Hematopoietic multipotent progenitor cell treated with erythropoietin and hydrocortisone succinate and interleukin-3 and kit ligand, for 4 days (in vitro differentiated cells): ENCODE results near the gene ABI1.
"Not testable (repeated sequence)": the region's sequence is repeated elsewhere in the genome, so short reads cannot be mapped to it uniquely, and the experiment has no call there.

ENCODE experiments used
- DNase-seq: peaks from one replicate; pipeline ENCODE4 v3.0.0-alpha.2; 2015

Gene ABI1

DNA sequence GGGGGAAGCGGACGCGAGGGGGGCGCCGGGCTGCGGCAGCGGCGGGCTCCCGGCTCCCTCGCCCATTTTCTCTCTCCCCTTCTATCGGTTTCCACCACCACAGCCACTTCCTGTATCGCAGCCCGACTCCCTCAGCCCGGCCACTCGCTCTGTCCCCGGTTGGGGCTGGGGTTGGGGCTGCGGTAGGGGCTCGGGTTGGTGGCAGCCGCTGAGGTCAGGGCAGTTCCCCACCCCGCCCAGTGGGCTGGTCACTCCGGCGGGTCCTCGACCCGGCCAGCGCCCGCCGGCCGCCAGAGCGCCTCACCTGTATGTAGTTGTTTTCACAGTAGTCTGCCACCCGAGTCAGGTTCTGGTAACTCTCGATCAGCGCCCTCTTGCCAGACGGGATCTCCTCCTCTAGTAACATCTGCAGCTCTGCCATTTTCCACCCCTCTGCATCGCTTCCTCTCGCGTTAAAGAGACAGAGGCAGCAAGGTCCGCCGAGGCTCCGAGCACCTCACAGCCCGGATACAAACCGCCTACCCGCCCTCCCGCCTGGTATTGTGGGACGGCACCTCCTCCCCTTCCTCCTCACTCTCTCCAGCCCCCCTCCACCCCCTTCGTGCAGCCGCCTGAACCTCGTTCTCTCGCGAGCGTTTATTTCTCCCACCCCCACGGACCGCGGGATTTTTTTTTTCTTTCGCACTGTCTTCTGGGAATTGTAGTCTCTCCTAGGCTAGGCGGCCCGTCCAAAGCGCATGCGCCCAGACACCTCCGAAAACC, at the start of gene ABI1:
ABI1 (minus strand) TSS at position 516 of the 762 bp plus-strand sequence; CDS start at position 421, 95 bp downstream.
- DNase-seq, result peak; percentile 99

- no peak for DNase-seq
Observed at GRCh38 chr10:26909753-26910152, 49.0 kb upstream of the ABI1 start.

DNA sequence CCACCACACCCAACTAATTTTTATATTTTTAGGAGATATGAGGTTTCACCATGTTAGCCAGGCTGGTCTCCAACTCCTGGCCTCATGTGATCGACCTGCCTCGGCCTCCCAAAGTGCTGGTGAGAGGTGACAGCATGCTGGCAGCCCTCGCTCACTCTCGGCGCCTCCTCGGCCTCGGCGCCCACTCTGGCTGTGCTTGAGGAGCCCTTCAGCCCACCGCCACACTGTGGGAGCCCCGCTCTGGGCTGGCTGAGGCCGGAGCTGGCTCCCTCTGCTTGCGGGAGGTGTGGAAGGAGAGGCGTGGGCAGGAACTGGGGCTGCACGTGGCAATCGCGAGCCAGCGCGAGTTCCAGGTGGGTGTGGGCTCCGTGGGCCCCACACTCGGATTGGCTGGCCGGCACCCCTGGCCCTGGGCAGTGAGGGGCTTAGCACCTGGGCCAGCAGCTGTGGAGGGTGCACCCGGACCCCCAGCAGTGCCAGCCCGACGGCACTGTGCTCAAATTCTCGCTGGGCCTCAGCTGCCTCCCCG, 44.6 kb upstream of the ABI1 start:
- DNase-seq, result not testable (repeated sequence)

DNA sequence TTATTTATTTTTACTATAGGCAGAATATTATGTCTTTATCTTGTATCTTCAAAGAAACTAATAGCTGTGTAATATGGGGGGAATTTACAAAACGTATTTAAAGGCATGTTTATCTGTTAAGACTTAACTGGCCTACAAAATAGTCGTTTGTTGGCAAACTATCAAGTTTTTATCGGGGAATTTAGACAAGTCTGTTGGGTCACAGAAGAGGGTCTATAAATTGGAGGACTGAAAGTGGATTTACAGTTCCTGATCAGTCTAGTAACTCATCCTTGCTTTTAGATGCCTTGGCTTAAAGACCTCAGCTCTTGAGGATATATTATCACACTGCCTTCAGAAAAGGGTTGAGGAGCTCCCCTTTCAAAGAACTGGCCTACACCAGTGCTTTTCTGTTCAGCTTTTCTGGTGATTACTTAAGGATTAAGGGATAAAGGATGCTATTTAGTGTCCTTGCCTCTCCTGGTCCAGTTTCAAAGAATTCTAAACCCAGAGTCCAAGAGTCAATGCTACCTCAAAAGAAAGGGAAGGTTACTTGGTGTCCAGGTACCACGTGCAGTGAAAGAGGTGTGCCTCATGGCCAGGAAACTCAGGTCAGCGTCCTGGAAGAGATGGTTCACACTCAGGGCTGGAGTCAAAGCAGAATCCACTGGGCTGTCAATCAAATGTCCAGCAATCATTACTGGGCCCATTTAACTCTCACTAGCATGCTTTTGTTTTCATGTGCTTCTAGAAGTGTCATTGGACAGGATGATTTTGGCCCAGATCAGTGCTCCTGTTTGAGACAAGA, 42.9 kb upstream of the ABI1 start:
- no peak for DNase-seq

- DNase-seq, result peak; percentile 18
Observed at GRCh38 chr10:26892306-26892923, 31.7 kb upstream of the ABI1 start.

DNA sequence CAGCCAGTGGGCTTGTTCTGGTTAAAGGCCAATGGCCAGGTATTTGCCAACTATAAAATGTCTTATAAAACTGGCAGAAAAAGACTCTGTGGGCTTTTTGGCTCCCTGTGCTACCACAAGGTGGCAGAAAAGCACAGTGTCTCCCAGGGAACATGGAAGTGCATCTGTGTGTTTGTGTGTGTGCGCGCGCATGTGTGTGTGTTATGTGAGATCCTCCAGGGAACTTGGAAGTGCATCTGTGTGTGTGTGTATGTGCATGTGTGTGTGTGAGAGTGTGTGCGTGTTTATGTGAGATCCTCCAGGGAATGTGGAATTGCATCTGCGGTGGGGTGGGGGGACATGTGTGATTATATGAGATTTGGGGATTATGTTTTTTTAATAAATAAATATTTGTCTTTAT, 30.2 kb upstream of the ABI1 start:
- DNase-seq, result peak; percentile 88

DNA sequence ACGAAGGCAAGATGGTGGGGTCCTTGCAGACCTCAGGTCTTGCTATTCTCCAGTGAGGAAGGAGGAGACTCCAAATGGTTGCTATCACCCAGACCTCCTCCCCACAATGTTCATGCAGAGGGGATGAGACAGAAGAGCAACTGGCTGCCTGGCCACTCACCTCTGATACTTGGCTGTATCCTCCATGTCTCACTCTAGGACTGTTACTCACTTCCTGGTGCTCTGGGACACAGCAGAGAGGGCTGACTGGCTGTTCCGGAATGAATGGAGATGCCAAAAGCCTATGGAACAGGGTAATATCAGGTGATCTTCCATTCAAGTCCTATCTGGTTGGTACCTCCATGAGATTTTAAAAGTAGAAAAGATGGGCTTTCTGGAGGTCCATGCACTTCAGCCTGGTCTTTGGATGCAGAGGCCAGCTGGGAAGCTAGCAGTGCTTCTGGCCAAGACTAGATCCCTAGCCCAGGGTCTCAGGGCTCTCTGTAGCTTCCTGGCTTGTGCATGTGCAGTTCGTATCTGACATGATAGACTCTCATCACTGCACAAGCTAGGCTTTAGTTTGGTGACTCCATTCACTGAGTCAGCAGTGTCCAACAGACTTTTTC, 27.0 kb upstream of the ABI1 start:
- no peak for DNase-seq

DNA sequence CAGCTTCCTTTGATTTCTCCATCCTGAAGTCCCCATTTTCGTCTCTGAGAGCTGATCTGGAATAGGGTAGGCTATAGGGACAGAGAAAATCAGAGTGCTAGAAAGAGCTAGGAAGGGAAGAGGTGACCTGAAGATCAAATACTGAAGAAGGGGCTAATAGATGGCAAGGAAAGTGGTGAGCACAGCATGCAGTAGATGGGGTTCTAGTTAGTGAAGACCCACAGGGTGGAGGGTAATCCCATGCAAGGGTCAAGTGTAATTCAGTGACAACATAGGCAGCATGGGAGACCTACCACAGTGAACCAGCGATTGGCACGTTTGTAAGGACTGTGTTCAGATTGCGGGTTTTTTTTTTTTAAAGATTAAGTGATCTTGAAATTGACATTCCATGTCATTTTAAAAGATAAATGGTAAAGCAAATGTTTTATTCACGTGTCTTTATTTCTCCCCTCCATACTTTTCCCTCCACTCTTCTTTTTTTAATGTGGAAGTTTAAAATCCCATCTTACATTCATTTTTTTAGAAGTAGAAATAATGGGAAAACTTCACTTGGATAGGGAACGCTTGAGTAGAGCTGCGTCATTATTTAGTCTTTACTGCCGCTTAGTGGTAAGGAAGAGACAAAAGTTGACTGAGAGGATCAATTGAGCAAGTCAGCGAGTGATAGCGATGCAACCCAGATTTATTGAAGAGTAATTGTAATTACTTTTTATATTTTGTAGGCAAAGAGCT, 21.0 kb upstream of the ABI1 start:
- DNase-seq, result peak; percentile 80

GRCh38 chr10:26879744-26880143, 19.0 kb upstream of the ABI1 start:
- peak; percentile 30 for DNase-seq

DNA sequence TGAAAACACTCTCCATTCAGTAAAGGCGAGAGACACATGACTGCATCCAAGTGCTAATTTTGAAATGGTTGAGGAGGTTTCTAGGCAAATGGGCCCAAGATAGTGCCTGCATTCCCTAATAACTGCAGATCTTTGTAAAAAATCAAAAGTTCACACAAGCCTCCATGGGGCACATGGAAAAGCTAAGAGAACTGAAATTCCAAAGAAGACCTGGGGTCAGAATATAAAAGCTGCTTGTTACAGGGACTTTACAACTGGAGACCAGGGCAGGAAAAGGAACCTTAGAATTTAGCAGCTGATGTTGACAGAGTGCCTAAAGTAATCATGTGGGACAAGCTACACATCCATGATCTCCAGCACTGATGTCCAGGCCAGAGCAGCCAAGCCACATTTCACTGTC, 10.0 kb upstream of the ABI1 start:
- DNase-seq, result no peak

DNA sequence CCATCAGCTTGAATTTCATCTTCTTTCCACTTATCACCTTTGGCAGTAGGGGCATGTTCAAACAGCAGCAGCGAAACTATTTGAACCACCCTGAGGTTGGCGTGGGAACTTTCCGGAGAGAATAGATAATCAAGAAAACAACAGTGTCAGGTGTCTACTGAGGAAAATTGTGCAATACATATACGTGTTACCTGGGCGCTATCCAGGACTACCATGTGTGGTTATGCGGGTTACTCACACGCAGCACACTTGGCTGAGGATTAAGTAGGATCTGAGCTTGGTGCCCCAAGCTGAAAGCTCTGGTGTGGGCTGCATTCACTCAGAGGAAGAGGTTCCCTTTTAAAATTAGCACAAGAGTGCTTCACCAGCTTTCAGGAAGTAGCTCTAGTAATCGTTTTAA, 8.8 kb upstream of the ABI1 start:
- DNase-seq, result peak; percentile 38

DNA sequence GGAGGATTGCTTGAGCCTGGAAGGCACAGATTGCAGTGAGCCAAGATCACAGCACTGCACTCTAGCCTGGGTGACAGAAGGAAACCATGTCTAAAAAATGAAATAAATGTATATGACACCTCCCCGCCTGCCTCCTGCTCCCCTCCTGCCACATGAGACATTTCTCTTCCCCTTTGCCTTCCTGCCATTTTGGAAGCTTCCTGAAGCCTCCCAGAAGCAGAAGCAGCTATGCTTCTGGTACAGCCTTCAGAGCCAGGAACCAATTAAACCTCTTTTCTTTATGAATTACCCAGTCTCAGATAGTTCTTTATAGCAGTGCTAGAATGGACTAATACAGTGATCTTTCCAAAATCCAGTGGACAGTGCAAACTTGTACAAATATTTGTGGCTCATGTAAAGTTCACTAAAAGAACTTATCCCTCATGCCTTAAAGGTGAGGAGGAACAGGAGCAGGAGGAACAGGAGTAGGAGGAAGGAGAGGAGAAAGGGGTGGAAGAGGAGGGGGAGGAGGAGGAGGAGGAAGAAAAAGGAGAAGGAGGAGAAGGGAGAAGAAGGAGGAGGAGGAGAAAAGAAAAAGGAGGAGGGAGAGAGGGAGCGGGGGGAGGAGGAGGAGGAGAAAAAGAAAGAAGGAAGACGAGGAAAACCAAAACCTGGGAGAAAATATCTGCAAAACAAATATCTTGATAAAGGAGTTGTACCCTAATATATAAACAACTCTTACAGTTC, 2.8 kb upstream of the ABI1 start:
- no peak for DNase-seq

DNA sequence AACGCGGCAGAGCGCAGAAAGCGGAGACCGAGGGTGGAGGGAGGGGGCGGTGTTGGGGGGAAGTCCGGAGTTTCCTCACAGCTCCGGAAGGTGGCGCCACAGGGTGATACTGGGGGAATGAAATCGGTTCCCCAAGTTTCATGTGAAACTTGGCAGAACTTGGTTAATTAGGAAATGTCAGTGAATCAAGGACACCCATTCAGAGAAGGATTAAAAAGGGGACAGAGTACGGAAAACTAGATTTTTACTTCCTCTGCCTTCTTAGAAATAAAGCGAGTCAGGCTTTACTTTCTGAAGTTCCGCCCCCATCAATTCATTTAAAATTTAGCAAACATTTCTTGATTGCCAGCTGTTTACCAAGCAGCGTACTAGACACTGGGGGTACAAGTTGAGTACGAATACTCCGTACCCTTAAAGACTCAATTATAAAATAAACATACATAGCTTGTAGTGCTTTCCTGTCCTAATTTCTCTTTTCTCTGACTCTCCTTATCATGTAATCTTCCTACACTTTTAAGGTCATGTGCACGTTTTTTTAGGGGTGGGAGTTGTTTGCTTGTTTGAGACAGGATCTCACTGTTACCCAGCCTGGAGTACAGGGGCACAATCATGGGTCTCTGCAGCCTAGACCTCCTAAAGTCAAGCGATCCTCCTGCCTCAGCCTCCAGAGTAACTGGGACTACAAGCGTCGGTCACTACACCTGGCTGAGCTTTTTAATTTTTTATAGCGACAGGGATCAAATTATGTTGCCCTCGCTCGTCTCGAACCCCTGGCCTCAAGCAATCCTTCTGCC, 644 bp upstream of the ABI1 start:
- no peak for DNase-seq

GRCh38 chr10:26860102-26860442, 686 bp downstream of the ABI1 start:
- DNase-seq, result peak; percentile 87

- DNase-seq, result no peak
Observed at GRCh38 chr10:26859241-26860101, 1.3 kb downstream of the ABI1 start.

DNA sequence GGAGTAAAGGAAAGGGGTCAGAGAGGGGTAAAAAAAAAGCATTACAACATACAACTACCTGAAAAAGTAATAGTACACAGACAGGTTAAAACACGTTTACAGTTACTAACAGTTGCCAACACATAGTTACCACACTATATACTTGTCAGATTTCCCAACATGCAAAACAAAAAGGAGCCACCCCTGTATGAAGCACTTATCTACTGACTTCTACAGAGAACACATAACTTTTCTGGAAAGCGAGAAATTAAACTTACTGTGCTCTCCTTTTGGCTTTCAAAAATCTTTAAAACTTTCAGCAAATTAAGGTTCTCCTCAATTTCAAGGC, 2.1 kb downstream of the ABI1 start:
- DNase-seq, result peak; percentile 59

DNA sequence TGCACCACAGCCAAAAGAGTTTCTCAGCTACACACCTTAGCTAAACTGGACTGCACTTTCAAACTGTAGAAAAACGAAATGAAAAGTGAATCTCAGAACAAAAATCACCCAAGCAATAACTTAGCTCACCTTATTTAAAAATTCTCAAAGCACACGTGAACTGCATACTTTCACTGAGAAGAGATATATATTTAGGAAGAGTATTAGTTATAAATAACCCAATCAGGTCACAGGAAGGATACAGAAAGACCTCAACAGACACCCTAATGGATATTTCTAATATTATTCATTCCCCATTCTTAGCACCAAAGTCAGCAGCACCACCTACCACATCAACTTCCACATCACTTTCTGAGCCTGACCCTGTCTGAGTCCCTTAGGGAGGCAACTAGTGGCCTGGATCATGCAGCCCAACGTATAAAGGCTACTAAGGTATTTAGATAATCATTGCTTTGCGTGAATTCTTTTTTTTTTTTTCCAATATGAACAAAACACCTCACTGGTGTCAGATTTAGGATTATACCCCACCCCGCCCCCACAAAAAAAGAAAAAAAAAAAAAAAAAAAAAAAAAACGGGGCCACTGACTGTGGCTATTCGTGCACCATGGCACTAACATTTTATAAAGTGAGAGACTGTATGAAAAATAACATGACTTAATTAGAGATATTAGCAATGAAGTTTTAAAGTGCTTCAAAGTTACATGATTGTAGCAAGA, 2.6 kb downstream of the ABI1 start:
- peak; percentile 35 for DNase-seq

DNA sequence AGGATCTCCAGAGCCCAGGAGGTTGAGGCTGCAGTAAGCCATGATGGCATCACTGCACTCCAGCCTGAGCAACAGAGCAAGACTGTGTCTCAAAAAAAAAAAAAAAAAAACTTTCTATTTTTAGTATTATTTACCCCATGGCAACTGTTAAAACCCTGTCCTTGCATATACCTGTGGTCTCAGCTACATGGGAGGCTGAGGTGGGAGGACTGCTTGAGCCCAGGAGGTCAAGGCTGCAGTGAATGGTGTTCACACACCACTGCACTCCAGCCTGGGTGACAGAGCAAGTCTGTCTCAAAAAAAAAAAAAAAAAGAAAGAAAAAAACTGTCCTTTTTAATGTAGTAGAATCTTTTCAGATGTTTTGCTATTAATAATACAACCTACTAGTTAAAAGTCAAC, 3.2 kb downstream of the ABI1 start:
- not testable (repeated sequence) for DNase-seq

DNA sequence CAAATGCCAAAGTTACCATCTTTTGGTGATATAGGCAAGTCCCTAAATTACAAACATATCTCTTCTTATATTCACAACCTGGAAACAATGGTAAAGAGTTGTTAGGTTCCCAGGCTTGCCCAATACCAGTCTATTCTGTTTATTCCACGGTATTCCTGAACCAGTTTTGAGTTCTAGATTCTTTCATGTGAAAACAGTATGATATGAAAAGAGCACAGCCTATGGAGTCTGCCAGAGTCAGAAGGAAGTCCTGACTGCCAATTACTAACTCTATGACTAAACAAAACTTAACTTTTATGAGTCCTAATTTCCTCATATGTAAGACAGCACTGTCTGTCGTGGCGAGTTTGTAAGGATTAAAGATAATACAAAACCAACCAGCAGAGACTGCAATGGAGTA, 5.6 kb downstream of the ABI1 start:
- peak; percentile 40 for DNase-seq
